Muscle of back (tissue), 13 donors: ENCODE measurements around the gene FOXP1. TPM values are rescaled to one million over a fixed set of nuclear protein-coding genes. Genes with fewer than 3 reads are reported as not detected.

Experiments used
- DNase-seq, 3 donors: peaks; one replicate each; pipeline versions ENCODE4 v3.0.0 to v3.0.0-alpha.2; 2013
- long read RNA-seq, 9 donors: transcript quantifications; one replicate each; lab custom pipeline, GENCODE V29; 2026
- polyA plus RNA-seq, 10 donors: library from polyadenylated mRNA; unstranded; fragments of 120-200 nt; gene quantifications; one replicate each; pipeline ENCODE4 v1.2.1, GENCODE V29; 2013; ENCODE audit not compliant: insufficient read length in 10 of 10

FOXP1 gene
- 10 to 100 TPM; 17.1 to 26.3 (median 20.8) TPM for polyA plus RNA-seq
- long read RNA-seq, donor 1, partial matches to known transcripts, result 0 of 1 reads
- long read RNA-seq, donor 1, other reads (novel, unspliced or antisense), result 0 of 1 reads
- long read RNA-seq, donor 2, partial matches to known transcripts, result 0 of 3 reads
- long read RNA-seq, donor 2, other reads (novel, unspliced or antisense), result 0 of 3 reads
- long read RNA-seq, donor 3, result 0 reads
- long read RNA-seq, donor 4, result 0 reads
- long read RNA-seq, donor 5, partial matches to known transcripts, result 0 of 3 reads
- long read RNA-seq, donor 5, other reads (novel, unspliced or antisense), result 0 of 3 reads
- long read RNA-seq, donor 6, partial matches to known transcripts, result 0 of 3 reads
- long read RNA-seq, donor 6, other reads (novel, unspliced or antisense), result 0 of 3 reads
- long read RNA-seq, donor 7, partial matches to known transcripts, result 5 of 10 reads
- long read RNA-seq, donor 7, other reads (novel, unspliced or antisense), result 0 of 10 reads
- long read RNA-seq, donor 8, partial matches to known transcripts, result 0 of 2 reads
- long read RNA-seq, donor 8, other reads (novel, unspliced or antisense), result 0 of 2 reads
- long read RNA-seq, donor 9, partial matches to known transcripts, result 0 of 2 reads
- long read RNA-seq, donor 9, other reads (novel, unspliced or antisense), result 0 of 2 reads

- DNase-seq, result peak; percentile 68 to 90 (median 84)
Observed at GRCh38 chr3:71583566-71584393, at the start of gene FOXP1. Gene FOXP1, minus strand, starts transcription at chr3:71583728. Its CDS starts 385,347 bp downstream, at chr3:71198381.

DNA sequence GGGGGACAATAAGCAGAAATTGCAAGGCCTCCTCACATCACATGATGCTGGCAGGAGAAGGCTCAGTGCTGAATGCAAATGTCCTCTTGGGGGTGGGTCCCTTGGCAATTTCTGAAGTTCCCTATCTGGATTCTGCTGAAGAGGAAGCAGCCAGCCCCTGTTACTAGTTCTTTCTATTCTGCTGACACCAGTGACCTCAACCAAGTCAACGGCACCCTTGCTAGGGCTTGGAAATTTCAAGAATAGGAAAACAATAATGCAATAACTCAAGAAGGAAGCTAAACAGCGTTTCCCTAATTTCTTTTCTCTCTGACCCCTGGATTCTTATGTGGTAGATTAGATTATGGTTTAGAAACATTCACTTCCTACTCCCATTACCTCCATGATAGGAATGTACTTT, 46.2 kb upstream of the FOXP1 start:
- DNase-seq, result peak; percentile 9 to 30 (median 17)

DNA sequence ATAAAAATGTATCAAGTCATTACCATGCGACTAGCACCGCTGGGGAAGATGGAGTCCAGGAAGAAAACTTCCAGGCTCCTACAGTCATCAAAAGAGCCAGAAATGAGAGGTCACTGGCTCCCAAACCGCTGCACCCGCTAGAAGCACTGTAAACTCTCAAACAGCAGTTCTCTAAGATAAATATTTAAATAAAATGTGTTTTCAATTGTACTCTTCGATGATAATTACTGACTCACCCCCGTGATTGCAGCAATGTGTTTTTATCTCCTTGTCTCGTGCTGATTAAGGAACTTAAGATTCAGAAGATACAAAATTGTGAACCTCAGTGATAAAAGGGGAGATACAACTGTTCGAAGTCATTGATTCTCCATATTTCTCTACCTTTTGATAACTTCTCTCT, 45.8 kb upstream of the FOXP1 start:
- DNase-seq, result peak in 1 of 3 donors; percentile 54

GRCh38 chr3:71628522-71628921, 45.0 kb upstream of the FOXP1 start:
- DNase-seq, result peak in 1 of 3 donors; percentile 26

DNA sequence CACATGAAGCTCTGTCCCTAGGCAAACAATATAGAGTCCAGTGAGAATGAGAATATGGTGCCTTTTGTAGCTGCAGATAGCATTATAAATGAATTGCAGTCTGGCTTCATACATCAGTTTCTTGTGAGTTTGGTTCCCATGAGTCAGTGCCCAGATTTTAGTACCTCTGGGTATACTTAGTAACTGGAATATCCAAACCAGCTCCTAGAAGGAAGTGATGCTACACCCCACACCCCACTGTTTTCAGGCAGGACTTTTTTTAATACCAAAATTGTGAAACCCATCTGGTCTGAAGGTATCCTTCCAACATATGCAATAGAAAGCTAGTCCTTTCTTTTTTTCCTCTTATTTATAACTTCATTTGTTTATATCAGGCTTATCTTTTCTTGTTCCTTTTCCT, 42.1 kb upstream of the FOXP1 start:
- no peak for DNase-seq

- DNase-seq, result no peak
Observed at GRCh38 chr3:71621825-71622537, 38.5 kb upstream of the FOXP1 start.

- no peak for DNase-seq
Observed at GRCh38 chr3:71618538-71618937, 35.0 kb upstream of the FOXP1 start.

- no peak for DNase-seq
Observed at GRCh38 chr3:71616571-71617021, 33.1 kb upstream of the FOXP1 start.

DNA sequence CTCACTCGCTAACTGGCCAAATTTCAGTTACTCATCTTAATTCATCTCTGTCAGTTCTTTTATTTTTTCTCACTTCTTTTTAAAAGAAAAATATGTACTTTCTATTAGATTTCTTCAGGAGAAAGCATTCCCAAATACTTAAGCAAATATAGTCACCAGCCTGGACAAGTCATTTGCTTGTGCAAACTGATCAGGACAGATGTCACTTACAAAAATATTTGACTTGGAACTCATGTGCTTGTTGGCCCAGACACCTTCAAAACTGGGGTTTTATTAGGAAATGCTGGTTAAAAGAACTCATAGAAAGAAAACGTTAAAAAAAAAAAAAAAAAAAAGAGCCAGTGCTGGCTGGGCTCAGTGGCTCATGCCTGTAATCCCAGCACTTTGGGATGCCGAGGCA, 31.3 kb upstream of the FOXP1 start:
- DNase-seq, result no peak

- DNase-seq, result no peak
Observed at GRCh38 chr3:71614426-71614825, 30.9 kb upstream of the FOXP1 start.

DNA sequence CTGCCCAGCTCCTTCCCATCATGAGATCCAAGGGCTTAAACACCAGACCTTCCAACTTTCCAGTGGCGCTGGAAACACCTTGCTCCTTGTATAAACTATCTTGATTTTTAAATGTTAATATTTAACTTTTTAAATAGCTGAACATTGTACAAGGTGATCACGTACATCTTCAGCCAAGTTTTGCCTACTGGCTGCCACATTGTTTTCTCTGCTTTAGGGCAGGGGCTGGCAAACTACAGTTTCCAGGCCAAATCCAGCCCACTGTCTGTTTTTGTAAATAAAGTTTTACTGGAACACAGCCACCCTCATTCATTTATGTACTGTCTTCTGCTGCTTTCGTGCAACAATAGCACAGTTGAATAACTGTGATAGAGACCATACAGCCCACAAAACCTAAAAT, 27.6 kb upstream of the FOXP1 start:
- DNase-seq, result no peak

GRCh38 chr3:71607364-71607763, 23.8 kb upstream of the FOXP1 start:
- DNase-seq, result no peak

- DNase-seq, result no peak
Observed at GRCh38 chr3:71606582-71606981, 23.1 kb upstream of the FOXP1 start.

GRCh38 chr3:71602256-71602655, 18.7 kb upstream of the FOXP1 start:
- DNase-seq, result no peak

GRCh38 chr3:71601811-71602210, 18.3 kb upstream of the FOXP1 start:
- peak in 1 of 3 donors; percentile 61 for DNase-seq

GRCh38 chr3:71600646-71601288, 17.2 kb upstream of the FOXP1 start:
- peak; percentile 61 to 79 (median 69) for DNase-seq

GRCh38 chr3:71599416-71599815, 15.9 kb upstream of the FOXP1 start:
- DNase-seq, result peak in 1 of 3 donors; percentile 47

GRCh38 chr3:71598292-71598691, 14.8 kb upstream of the FOXP1 start:
- no peak for DNase-seq

- DNase-seq, result no peak
Observed at GRCh38 chr3:71597286-71597685, 13.8 kb upstream of the FOXP1 start.

DNA sequence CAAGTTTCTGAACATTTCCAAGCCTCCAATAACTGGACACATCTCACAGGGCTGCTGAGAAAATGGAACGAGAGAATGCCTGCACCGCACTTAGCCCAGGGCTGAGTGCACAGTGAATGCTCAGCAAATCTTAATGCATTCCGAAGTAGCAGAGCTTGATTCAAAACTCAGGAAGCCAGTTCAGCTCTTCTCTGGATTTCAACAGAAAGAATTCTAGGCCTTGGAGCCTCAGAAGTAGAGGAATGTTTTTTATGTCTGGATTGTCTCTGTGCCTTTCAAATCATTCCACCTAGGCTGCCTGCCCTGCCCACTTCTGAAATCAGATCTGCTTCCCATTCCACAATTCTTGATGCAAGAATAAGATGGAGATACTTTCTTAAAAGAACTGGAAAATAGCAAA, 9.6 kb upstream of the FOXP1 start:
- DNase-seq, result no peak

GRCh38 chr3:71591101-71591500, 7.6 kb upstream of the FOXP1 start:
- no peak for DNase-seq
